ENCODE data around the gene NECAB3.

- TF ChIP-seq POLR2A (IDR thresholded peaks at IDR 0.05) (no peak), CTCF (IDR thresholded peaks at IDR 0.05) (no peak), POLR2AphosphoS5 (IDR thresholded peaks at IDR 0.05) (no peak), EP300 (IDR thresholded peaks at IDR 0.05) (no peak)
Measured at GRCh38 chr20:33668466-33669155, 5.6 kb downstream of the NECAB3 start.
